Ovary (tissue), 9 donors: ENCODE data around the gene MTSS2. TPM values are rescaled to one million over a fixed set of nuclear protein-coding genes. Genes with fewer than 3 reads are reported as not detected.

Experiments used
- DNase-seq, 5 donors: peaks; one replicate each; pipeline ENCODE4 v3.0.0-alpha.2; 2019 to 2020
- H3K27ac ChIP-seq, 2 donors: fragments of 200-600 bp; one replicate each; pipeline versions ENCODE4 v1.5.1 to v1.8.0; 2019 to 2022
- H3K27me3 ChIP-seq: fragments of 200-600 bp; one replicate; pipeline ENCODE4 v1.8.0; 2022
- H3K36me3 ChIP-seq: fragments of 200-600 bp; sonication (generic); one replicate; pipeline ENCODE4 v1.5.1; 2019
- H3K4me1 ChIP-seq: one replicate; pipeline ENCODE4 v1.8.1; 2013; ENCODE audit warnings: mild to moderate bottlenecking, moderate library complexity; ENCODE audit not compliant: insufficient read depth
- H3K4me3 ChIP-seq: fragments of 200-600 bp; sonication (generic); one replicate; pipeline ENCODE4 v1.5.1; 2017
- H3K9me3 ChIP-seq, 2 donors: fragments of 200-600 bp in 1 of 2; sonication (generic) in 1 of 2; one replicate each; pipeline versions ENCODE4 v1.5.1 to v1.8.1; 2013 to 2019; ENCODE audit warnings: mild to moderate bottlenecking in 1 of 2, moderate library complexity in 1 of 2
- CTCF ChIP-seq, 3 donors: fragments of 450-650 bp in 2 of 3; fragments of 200-600 bp in 1 of 3; IDR thresholded peaks; one replicate each; pipeline versions ENCODE4 v1.5.1 to v1.8.0; 2016 to 2022; ENCODE audit warnings: antibody characterized with exemption in 3 of 3, mild to moderate bottlenecking in 1 of 3
- EP300 ChIP-seq: sonication (generic); formaldehyde crosslinking; IDR thresholded peaks from one replicate; pipeline ENCODE4 v1.6.1; 2017; ENCODE audit warnings: antibody characterized with exemption
- POLR2A ChIP-seq: fragments of 450-650 bp; IDR thresholded peaks from one replicate; pipeline ENCODE4 v1.6.1; 2017; ENCODE audit warnings: antibody characterized with exemption, mild to moderate bottlenecking, moderate library complexity
- WGBS, 3 donors: extraction: QIAGEN DNeasy Blood & Tissue Kit in 1 of 3; methylation state at CpG; one replicate each; pipeline versions ENCODE4 v1.1.5 to v1.1.7; 2013 to 2017; 5-methylcytosine and 5-hydroxymethylcytosine counted together
- intact Hi-C, 4 donors: fragments of 100-400 bp; cut with DNase I; formaldehyde crosslinking; loops; one replicate each; pipeline versions ENCODE4 v1.11.0 to v1.15.1; 2022 to 2023
- polyA plus RNA-seq, 2 donors: library from polyadenylated mRNA; stranded (reverse); fragments of 200-250 nt in 1 of 2; fragments of 350-450 nt in 1 of 2; fragmentation: Illumina TruSeq in 1 of 2; extraction: RNeasy Lipid Tissue Mini Kit (QIAGEN cat#74804) in 1 of 2; gene quantifications; one replicate each; pipeline ENCODE4 v1.2.3, GENCODE V29; 2013 to 2014
- total RNA-seq, 7 donors: library from RNA; depleted of rRNA in 2 of 7; stranded (reverse); fragments of >200 nt in 2 of 7; fragmentation: NEBNext Ultra II Directional in 3 of 7; extraction: Animal tissue kit (Norgen Biotek cat#: 25700) in 3 of 7; gene quantifications; one replicate each; pipeline versions ENCODE4 v1.1.0 to v1.2.4, GENCODE V29; 2016 to 2023
- donor health status: DM: no; HTN: no; CAD: no; lungs with moderate emphysema.
- donor health status: DM: no; HTN: no; CAD: no.
- donor health status: Bipolar disorder and iron deficiency.
- donor health status: DM: yes; HTN: yes; CAD: no.
- donor health status: DM: no; HTN: no; CAD: no.
- donor health status: DM: yes; HTN: yes; CAD: no.

Gene MTSS2
- total and polyA plus RNA-seq, 9 donors: 8.4 to 93.5 (median 40.2) TPM

DNA sequence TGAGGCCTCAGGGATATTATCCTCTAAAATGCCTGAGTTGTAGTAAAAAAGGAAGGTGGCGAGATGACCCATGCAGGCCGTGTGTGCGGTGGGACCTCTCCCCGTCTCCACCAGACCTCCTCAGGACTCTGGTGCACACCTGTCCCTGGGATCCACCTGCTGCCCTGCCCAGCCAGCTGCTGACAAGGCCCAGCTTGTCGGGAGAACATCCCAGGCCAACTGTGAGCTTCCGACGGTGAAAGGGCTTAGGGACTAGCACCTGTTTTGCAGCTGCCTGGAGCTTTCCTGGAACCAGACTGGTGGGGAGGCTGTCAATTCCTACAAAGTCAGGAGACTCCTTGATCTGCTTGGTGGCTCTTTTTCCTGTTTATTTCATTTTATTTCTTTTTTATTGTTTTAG is 27.9 kb downstream of the MTSS2 start:
- WGBS, 3 donors: 76 to 80% (median 78%) methylated on average over 7 of the region's 7 CpGs
- peaks cover 6% of the 10 kb centered on the region for H3K4me1 ChIP-seq

GRCh38 chr16:70656712-70657263 is 29.1 kb downstream of the MTSS2 start:
- DNase-seq: peak in 1 of 5 donors; percentile 39
- 73 to 77% (median 74%) methylated on average over 22 of the region's 22 CpGs for WGBS, 3 donors
- Histone ChIP-seq H3K36me3 (no peaks in the 10 kb centered on the region), H3K27me3 (no peaks in the 10 kb centered on the region), H3K4me1 (peaks cover 1% of the 10 kb centered on the region), H3K9me3 (no peaks in the 10 kb centered on the region), H3K4me3 (no peak overlapping the region), H3K27ac (no peak overlapping the region)
- no peak for TF ChIP-seq POLR2A
- no peak for TF ChIP-seq CTCF (IDR thresholded peaks at IDR 0.05)
- TF ChIP-seq EP300: no peak
- intact Hi-C loops: loop anchor here in 1 of 4 donors (10.0 kb wide), 1 partner anchor 292 kb away; no protein-coding TSS in a partner anchor

More for the DNA sequence above, 27.9 kb downstream of the MTSS2 start:
- intact Hi-C loops: loop anchor here in 1 of 4 donors (10.0 kb wide), 1 partner anchor 293 kb away; no protein-coding TSS in a partner anchor
- DNase-seq: peak in 1 of 5 donors; percentile 19
- Histone ChIP-seq H3K27ac (no peak overlapping the region), H3K4me3 (no peak overlapping the region), H3K36me3 (no peaks in the 10 kb centered on the region), H3K9me3 (no peaks in the 10 kb centered on the region), H3K27me3 (no peaks in the 10 kb centered on the region)
- no peak for TF ChIP-seq EP300
- TF ChIP-seq POLR2A: no peak
- TF ChIP-seq CTCF (IDR thresholded peaks at IDR 0.05): no peak

DNA sequence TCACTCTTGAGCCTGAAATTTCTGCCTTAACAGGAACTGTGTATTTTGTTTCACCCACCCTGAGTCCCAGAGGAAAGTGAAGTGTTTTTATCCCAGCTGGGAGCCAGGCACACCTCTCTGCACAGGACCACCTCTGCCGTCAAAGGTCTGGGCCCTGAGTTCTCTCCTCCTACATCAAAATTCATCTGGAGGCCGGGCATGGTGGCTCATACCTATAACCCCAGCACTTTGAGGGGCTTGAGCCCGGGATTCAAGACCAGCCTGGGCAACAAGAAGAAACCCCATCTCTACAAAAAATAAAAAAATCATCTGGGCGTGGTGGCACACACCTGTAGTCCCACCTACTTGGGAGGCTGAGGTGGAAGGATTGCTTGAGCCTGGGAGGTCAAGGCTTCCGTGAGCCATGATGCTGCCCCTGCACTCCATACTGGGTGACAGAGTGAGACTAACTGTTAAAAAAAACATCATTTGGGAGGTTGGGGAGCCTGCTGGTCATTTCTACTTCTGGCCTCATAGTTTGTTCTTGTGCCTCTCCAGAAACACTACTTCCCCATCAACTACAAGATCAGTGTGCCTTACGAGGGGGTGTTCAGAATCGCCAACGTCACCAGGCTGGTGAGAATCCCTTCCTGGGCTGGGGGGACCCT is 29.7 kb downstream of the MTSS2 start:
- intact Hi-C loops: loop anchor here in 1 of 4 donors (10.0 kb wide), 1 partner anchor 291 kb away; no protein-coding TSS in a partner anchor
- H3K4me1 ChIP-seq: peaks cover 1% of the 10 kb centered on the region
- H3K9me3 ChIP-seq: no peaks in the 10 kb centered on the region
- DNase-seq: peak in 1 of 5 donors; percentile 27
- no peak overlapping the region for H3K27ac ChIP-seq
- no peaks in the 10 kb centered on the region for H3K36me3 ChIP-seq
- H3K4me3 ChIP-seq: no peak overlapping the region
- 88 to 92% (median 89%) methylated on average over 8 of the region's 8 CpGs for whole genome bisulfite sequencing, 3 donors
- no peaks in the 10 kb centered on the region for H3K27me3 ChIP-seq
- no peak for TF ChIP-seq EP300
- TF ChIP-seq CTCF (IDR thresholded peaks at IDR 0.05): no peak
- no peak for TF ChIP-seq POLR2A

DNA sequence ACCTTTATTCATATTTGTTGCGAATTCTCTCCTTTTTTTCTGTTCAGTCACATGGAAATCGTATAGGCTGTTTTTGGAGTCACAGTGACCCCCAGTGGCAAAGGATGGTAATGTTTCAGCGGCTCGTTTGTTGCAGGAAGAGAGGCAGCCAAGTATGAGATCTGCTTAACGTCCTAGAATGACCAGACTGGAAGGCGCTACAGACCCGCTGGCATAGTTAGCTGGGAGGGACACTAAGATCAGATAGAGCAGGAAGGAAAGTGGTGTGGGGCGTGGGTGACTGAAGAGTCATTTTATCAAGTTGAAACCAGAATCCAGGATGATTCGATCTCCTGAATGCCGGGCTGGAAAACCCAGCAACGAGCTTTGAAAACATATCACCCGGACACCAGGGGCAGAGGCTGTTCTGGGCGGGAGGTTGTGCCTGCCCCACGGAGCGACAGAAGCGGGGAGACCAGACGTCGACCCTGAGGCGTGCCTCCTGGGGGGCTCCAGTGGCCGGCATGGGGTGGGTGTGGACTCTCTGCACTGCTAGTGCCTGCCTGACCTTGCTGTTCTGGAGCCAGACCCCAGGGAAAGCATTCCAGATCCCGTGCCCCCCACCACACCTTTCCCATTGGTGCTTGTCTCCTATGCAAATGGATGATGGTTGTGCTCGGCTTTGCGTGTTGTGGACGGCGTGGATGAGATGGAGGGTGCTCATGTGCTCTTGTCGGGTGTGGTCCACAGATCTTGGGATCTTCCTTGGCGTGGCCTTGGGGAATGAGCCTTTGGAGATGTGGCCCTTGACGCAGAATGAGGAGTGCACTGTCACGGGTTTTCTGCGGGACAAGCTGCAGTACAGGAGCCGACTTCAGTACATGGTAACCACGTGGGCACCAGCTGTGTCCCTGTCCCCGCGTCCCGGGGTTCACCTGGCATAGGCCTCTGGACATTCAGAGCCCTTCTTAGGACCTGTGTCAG is 31.8 kb downstream of the MTSS2 start:
- peak overlapping the region; percentile 13 for H3K4me3 ChIP-seq
- DNase-seq: peak; percentile 70 to 89 (median 86)
- 36 to 37% (median 37%) methylated on average over 35 of the region's 35 CpGs for WGBS, 3 donors
- no peak for TF ChIP-seq EP300
- TF ChIP-seq POLR2A: no peak
- TF ChIP-seq CTCF (IDR thresholded peaks at IDR 0.05): peak; percentile 76 to 93 (median 89)
- no peaks in the 10 kb centered on the region for H3K4me1 ChIP-seq
- H3K27ac ChIP-seq: no peak overlapping the region
- no peaks in the 10 kb centered on the region for H3K9me3 ChIP-seq
- intact Hi-C loops: loop anchor here in 2 of 4 donors (5.0 to 10.0 kb wide), 3 partner anchors 122 to 289 kb away; no protein-coding TSS in a partner anchor
- no peaks in the 10 kb centered on the region for H3K27me3 ChIP-seq
- no peaks in the 10 kb centered on the region for H3K36me3 ChIP-seq
